NCI-H510A (cell line): Measurements from ENCODE around the gene PIK3CG.
"Not testable (repeated sequence)": the region's sequence is repeated elsewhere in the genome, so short reads cannot be mapped to it uniquely, and the experiment has no call there.

Experiments
- DNase-seq: peaks from one replicate; lab custom pipeline; 2025; lab: John Stamatoyannopoulos, UW

The PIK3CG gene

DNA sequence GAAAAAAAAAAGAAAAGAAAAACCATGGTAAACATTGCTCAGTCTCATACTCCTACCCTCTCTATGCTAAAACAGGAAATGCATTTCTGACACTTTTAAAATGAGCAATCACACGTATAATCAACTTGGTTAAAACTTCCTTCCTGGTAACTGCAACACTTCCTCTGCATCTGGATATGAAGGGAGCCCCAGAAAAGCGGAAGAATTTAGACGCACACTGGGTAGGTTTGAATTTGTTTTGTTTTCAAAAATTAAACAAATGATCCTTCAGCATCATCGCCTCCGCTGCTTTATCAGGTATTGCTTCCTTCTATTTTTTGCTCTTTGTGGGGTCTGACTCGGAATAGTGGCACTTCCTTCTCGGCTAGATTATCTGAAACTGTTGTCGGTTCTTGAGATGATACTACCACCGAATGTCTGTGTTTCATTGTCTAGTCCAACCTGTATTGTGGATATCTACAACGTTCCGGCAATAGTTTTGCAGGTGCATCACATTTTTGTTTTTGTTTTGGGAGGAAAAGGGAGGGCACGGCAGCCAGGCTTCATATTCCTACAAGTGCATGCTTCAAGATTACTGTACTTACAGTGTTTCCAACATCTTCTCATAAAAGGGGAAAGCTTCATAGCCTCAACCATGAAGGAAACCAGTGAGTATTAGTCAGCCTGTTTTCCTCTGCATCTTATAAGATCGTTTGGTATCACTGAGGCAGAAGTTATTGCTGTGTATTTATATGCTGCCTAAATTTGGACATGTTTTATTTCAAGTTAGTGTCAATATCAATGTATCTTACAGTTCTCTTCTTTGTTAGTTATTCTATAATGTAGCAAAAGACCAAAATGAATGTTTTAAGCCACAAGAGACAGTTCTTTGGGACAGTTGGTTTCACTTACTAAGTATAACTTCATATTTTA is at the start of gene PIK3CG:
TSS of gene PIK3CG (plus strand) at position 153 of the 912 bp plus-strand sequence. CDS start 2,280 bp downstream, outside the sequence.
- no peak for DNase-seq

DNA sequence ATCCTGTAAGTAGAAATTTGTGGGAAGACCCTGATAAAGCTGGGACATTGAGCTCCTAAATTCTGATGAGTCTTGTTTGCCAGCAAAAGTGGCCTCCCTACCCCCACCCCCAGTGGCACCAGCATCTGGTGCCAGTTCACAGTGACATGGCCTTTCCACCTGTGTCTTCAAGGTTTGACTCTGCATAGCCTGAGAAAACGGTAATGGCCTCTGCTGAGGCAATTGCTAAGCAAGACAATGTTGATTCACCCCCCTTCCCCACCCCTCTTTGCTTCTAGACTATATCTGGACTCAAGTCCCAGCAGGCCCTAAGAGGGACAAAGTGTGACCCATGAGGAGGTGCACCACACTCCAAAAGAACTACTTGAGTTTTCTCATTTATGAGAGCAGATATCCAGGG is 48.0 kb upstream of the PIK3CG start:
- no peak for DNase-seq

DNA sequence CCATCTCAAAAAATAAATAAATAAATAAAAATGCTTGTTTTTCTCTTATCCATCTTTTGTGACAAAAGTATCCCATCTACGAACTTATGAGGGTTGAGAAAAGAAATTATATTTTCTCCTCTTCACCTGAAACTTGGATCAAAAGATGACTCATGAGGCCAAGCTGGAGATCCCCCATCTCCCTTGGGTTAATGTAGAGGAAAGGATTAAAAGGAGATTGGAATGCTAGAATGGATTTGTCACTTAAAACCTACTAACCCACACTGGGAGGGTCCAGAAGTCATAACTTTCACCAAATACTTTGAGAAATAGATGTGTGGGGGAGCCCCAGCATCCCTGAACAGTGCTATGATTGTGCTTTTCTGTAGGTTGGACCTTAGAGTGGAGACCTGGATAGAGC is 46.3 kb upstream of the PIK3CG start:
- DNase-seq: no peak

DNA sequence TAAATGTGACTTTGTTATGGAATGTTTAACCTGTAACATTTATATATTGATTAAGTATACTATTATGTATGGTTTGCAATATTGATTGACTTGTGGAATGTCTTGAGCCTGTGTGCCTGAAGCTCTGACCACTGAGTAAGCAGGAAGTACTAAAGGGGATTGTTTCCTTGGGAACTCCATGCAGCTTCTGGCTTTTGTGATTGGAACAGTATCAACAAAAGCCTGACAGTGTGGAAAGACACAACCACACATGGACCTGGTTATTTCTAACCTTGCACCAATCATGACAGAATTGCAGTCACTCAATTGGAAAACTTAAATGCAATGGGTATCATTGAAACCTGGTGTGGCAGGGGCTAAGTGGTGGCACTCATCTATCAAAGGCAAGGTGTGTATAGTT is 45.5 kb upstream of the PIK3CG start:
- DNase-seq: no peak

DNA sequence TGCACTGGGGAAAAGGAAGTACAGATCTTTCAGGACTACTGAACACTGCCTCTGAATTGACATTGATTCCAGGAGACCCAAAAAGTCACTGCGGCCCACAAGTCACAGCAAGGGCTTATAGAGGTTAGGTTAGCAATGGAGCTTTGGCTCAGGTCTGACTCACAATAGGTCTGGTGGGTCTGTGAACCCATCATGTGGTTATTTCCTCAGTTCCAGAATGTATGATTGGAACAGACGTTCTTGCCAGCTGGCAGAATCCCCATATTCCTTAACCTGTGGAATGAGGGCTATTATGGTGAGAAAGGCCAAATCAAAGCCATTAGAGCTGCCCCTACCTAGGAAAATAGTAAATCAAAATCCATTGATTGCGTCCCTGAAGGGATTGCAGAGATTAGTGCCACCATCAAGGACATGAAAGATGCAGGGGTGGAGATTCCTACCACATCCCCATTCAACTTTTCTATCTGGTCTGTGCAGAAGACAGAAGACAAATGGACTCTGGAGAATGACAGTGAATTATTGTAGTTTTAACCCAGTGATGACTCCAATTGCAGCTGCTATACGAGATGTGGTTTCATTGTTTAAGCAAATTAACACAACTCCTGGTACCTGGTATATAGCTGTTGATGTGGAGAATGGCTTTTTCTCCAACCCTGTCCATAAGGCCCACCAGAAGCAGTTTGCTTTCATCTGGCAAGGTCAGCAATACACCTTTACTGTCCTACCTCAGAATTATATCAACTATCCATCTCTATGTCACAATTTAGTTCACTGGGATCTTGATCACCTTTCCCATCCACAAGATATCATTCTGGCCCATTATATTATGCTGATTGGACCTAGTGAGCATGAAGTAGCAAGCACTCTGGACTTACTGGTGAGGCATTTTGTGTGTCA is 44.5 kb upstream of the PIK3CG start:
- no peak for DNase-seq

DNA sequence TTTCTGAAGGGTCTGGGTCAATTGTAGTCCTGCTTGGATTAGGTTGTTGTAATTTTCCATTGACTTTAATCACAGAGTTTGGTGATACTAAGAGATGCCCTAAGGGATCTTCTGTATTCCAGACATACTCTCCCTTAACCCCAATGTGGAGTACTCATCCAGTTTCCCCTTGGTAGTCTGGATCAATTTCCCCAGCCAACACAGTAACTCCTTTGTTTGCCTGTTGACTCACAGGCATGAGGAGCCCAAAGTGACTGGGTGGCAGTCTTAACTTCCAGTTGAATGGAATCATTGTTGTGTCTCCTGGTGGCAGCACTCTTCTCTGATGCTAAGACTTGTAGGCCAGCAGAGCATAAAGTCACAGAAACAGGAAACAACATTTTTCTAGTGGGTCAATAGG is 41.5 kb upstream of the PIK3CG start:
- DNase-seq: no peak

DNA sequence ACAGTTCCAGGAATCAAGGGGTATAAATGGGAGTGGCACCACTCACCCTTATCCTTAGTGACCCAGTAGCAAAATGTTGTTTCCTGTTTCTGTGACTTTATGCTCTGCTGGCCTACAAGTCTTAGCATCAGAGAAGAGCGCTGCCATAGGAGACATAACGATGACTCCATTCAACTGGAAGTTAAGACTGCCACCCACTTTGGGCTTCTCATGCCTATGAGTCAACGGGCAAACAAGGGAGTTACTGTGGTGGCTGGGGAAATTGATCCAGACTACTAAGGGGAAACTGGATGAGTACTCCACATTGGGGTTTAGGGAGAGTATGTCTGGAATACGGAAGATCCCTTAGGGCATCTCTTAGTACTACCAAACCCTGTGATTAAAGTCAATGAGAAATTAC is 40.6 kb upstream of the PIK3CG start:
- DNase-seq: no peak

DNA sequence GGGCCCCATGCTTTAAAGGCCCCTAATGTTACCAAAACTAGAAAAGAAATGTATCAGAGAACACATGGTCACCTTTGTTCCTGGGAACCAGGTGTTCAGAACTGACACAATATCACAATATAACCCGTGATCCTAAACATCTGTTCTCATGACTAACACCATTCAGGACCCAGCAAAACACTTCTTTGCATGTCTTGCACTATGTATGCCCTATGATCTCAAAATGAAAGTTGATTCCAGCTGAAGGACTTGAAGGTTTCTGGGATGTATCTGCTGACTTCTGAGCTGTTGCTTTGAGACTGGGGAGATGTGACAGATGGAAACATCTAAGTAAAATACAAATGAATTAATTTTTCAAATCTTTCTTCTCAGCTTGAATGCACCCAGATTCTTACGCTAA is 37.5 kb upstream of the PIK3CG start:
- no peak for DNase-seq

DNA sequence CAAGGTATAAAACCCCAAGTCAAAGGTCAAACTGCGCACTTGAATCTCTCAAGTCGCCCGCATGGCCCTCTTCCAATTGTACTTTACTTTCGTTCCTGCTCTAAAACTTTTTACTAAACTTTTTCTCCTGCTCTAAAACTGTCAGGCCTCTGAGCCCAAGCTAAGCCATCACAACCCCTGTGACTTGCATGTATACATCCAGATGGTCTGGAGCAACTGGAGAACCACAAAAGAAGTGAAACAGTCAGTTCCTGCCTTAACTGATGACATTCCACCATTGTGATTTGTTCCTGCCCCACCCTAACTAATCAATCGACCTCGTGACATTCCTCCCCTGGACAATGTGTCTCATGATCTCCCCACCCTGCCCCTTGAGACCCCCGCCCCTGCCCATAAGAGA is 35.6 kb upstream of the PIK3CG start:
- DNase-seq: no peak

DNA sequence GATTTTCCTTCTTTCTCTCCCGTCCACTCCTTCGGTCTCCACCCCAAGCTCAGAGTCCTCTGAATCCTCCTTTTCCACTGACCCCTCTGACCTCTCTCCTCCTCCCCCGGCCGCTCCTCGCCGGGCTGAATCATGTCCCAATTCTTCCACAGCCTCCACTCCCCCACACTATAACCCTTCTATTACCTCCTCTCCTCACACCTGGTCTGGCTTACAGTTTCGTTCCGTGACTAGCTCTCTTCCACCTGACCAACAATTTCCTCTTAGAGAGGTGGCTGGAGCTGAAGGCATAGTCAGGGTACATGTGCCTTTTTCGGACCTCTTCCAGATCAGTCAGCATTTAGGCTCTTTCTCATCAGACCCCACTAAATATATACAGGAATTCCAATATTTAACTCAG is 34.2 kb upstream of the PIK3CG start:
- not testable (repeated sequence) for DNase-seq

DNA sequence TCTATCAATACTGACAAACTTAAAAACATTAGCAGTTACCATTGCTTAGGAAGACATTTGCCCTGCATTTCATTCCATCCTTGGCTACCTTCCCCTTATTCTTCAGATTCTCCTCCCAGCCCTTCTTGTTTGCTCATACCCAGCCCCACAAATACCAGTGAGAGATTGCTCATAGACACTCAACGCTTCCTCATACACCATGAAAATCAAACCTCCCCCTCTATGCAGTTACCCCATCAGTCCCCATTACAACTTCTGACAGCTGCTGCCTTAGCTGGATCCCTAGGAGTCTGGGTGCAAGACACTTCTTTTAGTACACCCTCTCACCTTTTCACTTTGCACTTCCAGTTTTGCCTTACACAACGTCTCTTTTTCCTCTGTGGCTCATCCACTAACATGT is 28.3 kb upstream of the PIK3CG start:
- DNase-seq: no peak

DNA sequence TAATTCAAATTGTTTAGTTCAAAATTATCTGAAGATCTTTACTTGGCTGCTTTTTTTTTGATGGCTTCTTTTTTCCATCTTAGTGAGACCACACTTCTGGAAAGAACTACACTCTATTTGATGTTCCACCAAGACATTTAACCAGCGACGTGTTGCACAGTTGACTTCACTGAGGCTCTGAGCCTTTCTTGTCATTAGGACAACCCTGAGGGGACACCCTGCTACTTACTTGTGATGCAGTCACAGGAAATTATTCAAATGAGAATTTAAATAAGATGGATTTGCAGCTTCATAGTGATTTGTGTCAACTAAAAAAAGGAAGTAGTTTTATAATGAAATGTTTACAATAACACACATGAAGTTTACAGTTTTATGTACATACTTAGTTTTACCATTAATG is 25.6 kb upstream of the PIK3CG start:
- no peak for DNase-seq

DNA sequence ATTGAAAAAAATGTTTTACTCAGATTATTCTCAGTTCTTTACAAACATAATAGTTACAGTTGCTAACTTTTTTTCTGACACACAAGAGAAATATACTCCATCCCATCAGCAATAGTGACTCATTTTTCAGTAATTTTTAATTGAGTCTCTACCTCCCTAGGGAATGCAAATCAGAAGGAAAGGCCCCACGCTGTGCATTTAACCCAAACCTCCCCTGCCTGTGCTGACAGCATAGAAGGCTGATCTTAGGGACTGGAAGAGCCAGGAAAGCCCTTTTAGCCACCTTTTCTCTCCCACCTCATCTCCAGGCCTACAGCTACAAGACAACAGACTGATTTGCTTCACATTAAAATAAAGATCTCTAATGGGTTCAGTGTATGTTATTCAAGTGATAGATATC is 24.7 kb upstream of the PIK3CG start:
- DNase-seq: no peak

DNA sequence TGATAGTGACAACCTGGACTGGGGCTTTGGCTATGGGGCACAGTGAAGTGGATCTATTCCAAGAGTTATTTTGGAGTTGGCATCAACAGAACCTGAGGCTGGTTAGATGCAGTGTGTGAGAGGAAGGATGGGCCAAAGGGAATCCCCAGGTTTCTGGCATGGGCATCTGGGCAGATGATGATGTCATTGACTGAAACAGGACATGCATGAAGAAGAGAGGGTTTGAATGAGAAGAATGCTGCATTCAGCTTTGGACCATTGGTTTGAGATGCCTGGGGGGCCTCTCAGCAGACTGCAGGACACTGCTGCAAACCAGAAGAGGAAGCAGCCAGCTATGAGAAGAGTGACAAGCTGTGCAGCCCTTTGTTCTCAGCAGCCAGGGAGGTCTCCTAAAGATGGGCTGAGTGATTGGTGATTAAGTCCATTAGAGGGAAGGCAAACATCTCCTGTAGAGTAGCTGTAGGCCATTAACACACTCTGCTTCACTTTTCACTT is 23.1 kb upstream of the PIK3CG start:
- no peak for DNase-seq

DNA sequence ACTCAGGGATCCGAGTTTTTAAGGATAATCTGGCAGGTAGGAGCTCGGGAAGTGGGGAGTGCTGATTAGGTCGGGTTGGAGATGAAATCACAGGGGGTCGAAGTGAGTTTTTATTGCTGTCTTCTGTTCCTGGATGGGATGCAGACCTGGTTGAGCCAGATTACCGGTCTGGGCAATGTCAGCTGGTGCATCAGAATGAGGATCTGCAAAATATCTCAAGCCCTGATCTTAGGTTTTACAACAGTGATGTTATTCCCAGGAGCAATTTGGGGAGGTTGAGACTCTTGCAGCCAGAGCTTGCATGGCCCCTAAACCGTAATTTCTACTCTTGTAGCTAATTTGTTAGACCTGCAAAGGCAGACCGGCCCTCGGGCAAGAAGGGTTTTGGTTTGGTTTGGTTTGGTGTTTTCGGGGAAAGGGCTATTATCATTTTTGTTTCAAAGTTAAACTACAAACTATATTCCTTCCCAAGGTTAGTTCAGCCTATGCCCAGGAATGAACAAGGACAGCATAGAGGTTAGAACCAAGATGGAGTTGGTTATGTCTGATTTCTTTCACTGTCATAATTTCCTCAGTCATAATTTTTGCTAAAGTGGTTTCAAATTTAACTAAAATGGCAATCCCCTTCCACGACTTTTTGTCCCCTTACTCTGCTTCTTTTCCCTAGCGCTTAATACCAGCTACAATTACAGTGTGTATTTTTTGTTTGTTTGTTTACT is 20.6 kb upstream of the PIK3CG start:
- no peak for DNase-seq

DNA sequence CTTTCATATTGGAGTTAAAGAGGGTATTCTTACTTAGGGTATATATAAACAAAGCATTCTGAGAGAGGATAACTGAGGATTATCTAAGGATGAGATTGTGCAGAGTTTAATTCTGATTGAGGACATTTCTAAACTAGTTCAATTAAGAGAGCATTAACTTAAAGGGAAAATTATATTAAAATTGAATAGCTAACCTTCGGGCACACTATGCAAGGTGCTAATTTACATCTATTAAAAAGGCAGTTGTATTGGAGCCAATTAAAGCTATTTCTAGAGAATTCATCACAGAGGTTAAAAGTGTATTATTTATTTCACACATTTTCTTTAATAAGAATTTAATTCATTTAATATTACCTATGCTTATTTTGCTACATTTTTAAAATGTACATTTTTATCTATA is 17.0 kb upstream of the PIK3CG start:
- no peak for DNase-seq

DNA sequence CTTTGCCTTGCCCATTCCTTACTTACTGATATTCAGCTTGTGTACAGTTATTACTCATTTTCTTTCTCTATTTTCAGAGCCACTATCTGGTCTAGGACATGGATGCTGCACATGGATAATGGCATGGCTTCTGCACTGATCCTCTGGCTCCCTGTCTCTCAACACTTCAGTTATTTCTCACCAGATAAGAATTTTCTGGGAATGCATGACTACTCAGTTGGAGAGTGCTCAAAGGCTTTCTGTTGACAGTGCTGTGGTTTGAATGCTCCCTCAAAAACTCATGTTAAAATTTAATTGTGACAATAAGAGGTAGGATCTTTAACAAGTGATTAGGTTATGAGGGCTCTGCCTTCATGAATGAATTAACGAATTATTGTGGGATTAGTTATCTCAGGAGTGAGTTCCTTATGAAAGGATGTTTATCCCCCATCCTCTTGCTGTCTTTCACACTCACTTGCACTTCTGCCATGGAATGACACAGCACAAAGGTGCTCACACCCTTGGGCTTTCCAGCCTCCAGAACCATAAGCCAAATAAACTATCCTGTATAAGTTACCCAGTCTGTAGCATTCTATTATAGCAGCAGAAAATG is 16.1 kb upstream of the PIK3CG start:
- no peak for DNase-seq

DNA sequence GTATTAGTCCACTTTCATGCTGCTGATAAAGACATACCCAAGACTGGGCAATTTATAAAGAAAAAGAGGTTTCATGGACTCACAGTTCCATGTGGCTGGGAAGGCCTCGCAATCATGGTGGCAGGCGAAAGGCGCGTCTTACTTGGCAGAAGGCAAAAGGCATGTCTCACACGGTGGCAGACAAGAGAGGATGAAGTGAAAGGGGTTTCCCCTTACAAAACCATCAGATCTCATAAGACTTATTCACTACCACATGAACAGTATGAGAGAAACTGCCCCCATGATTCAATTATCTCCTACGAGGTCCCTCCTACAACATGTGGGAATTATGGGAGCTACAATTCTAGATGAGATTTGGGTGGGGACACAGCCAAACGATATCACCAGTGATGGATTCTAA is 13.4 kb upstream of the PIK3CG start:
- DNase-seq: not testable (repeated sequence)

DNA sequence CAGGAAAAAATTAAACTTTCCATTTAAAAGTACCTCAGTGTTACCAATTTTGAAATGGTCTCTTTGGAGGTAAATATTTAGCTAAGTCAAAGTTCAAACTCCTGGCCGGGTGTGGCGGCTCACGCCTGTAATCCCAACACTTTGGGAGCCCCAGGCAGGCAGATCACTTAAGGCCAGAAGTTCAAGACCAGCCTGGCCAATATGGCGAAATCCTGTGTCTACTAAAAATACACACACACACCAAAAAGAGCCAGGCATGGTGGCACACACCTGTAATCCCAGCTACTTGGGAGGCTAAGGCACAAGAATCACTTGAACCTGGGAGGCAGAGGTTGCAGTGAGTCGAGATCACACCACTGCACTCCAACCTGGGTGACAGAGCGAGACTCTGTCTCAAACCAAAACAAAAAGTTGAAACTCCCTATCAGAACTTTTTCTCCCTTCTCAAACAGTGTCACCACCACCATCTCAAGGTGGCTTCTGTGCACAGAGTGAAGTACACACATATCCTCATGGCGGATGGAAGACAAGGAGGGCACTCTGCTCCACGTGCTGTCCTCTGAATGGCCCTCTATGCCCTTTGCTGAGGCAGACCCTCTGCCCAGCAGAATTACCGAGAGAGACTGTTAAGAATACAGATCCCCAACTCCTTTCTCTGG is 11.7 kb upstream of the PIK3CG start:
- DNase-seq: no peak

DNA sequence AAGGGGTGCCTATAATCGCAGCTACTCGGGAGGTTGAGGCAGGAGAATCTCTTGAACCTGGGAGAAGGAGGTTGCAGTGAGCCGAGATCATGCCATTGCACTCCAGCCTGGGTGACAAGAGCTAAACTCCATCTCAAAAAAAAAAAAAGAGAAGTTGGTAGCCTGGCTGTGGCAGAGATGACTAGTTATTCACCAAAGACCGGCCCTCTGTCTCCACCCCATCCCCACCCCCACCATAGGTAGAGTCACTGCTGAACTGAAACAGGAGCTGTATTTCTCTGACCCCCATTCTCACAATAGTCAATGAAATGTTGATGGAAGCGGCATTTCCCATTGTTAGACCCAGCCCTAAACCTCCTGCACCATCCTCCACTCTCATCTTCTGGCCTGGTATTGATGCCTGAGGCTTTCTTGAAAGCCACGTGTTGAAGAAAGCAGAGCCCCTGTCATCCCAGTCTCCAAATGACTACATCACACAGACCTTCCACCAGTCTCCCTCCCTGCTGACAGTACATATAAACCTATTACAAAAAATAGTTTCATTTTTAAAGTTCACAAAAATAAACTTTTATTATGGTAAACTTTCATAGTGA is 9.4 kb upstream of the PIK3CG start:
- DNase-seq: no peak
